Gastroesophageal sphincter (tissue), 3 donors: ENCODE data around the gene VAV2.

Experiments
- POLR2AphosphoS5 ChIP-seq: sonication (generic); formaldehyde crosslinking; IDR thresholded peaks from one replicate; pipeline ENCODE4 v1.6.1; 2017; ENCODE audit warnings: antibody characterized with exemption
- TF ChIP-seq, protein P1 (sequence below), 4 experiments: fragments of 200-600 bp in 2 of 4; fragments of 450-650 bp in 2 of 4; sonication (generic) in 1 of 4; IDR thresholded peaks; one replicate each; pipeline ENCODE4 v1.5.1; 2017 to 2019; ENCODE audit warnings: antibody characterized with exemption in 4 of 4, mild to moderate bottlenecking in 2 of 4, moderate library complexity in 2 of 4

DNA sequence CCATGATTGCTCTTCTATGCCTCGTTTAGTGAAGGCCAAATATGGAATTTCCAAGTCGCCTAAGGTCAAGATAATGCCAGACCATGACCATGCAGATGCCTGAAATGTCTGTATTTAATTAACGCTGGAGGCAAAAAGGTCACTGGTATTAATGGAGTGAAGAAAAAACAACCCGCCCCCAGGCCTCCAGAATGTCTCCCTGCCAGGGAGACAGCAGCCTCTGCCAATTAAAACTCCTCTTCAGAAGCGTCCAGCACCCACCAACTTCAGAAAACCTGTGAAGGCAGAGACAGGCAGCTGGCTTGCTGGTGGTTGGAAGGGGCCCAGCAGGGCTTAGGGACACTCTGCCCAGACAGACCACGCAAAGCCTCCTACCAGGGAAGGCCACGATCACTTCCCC lies 94.4 kb downstream of the VAV2 start:
- TF ChIP-seq, protein P1, sequence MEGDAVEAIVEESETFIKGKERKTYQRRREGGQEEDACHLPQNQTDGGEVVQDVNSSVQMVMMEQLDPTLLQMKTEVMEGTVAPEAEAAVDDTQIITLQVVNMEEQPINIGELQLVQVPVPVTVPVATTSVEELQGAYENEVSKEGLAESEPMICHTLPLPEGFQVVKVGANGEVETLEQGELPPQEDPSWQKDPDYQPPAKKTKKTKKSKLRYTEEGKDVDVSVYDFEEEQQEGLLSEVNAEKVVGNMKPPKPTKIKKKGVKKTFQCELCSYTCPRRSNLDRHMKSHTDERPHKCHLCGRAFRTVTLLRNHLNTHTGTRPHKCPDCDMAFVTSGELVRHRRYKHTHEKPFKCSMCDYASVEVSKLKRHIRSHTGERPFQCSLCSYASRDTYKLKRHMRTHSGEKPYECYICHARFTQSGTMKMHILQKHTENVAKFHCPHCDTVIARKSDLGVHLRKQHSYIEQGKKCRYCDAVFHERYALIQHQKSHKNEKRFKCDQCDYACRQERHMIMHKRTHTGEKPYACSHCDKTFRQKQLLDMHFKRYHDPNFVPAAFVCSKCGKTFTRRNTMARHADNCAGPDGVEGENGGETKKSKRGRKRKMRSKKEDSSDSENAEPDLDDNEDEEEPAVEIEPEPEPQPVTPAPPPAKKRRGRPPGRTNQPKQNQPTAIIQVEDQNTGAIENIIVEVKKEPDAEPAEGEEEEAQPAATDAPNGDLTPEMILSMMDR (IDR thresholded peaks at IDR 0.05): no peak
- no peak for TF ChIP-seq POLR2AphosphoS5
